ENCODE data around the gene PTBP1. TPM values are rescaled to one million over a fixed set of nuclear protein-coding genes. Genes with fewer than 3 reads are reported as not detected.

PTBP1 gene
- total and polyA plus RNA-seq, 4 donors, result 72.9 to 147 (median 87.3) TPM

DNA sequence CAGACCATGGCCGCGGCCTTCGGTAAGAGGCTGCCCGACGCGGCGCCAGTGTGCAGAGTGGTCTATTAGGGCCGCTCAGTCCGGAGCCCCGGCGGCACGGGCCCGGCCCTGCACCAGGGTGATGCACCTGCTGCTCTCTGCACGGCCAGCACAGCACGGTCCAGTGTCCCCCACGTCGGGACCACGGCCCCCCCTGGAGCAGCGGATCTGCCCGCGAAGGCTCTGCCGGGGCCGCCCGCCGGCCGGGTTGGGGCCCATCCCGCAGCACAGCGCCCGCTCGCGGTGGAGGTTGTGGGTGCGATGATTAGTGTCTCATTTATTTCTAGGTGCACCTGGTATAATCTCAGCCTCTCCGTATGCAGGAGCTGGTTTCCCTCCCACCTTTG, 7.9 kb downstream of the PTBP1 start:
- 93% methylated on average over 33 of the region's 33 CpGs for WGBS
- Histone ChIP-seq H3K9me3 (ENCODE audit: control insufficient read depth in 4 of 4, low read length in 3 of 4) (no peaks in the 10 kb centered on the region), H3K27me3 (ENCODE audit: control insufficient read depth in 4 of 4, insufficient read depth in 4 of 4, low read length in 3 of 4) (no peaks in the 10 kb centered on the region), H3K4me1 (ENCODE audit: control insufficient read depth in 4 of 4, insufficient read depth in 4 of 4, low read length in 3 of 4) (peaks cover 11 to 30% (median 22%) of the 10 kb centered on the region in 4 donors), H3K9ac (ENCODE audit: low read depth in 1 of 2, low read length in 2 of 2) (no peak overlapping the region), H3K36me3 (ENCODE audit: control insufficient read depth in 4 of 4, insufficient read depth in 3 of 4, low read depth in 1 of 4, low read length in 3 of 4) (peaks cover 34 to 60% (median 53%) of the 10 kb centered on the region in 4 donors), H3K27ac (ENCODE audit: low read depth in 1 of 2, low read length in 2 of 2) (no peak overlapping the region), H3K4me3 (ENCODE audit: low read depth in 1 of 3, low read length in 3 of 3) (no peak overlapping the region)
- no peak for TF ChIP-seq GABPA (IDR thresholded peaks at IDR 0.05 in 1 of 2, conservative IDR thresholded peaks at IDR 0.05 in 1 of 2)
- TF ChIP-seq HNF4G (IDR thresholded peaks at IDR 0.05), result no peak
- TF ChIP-seq, protein P1, sequence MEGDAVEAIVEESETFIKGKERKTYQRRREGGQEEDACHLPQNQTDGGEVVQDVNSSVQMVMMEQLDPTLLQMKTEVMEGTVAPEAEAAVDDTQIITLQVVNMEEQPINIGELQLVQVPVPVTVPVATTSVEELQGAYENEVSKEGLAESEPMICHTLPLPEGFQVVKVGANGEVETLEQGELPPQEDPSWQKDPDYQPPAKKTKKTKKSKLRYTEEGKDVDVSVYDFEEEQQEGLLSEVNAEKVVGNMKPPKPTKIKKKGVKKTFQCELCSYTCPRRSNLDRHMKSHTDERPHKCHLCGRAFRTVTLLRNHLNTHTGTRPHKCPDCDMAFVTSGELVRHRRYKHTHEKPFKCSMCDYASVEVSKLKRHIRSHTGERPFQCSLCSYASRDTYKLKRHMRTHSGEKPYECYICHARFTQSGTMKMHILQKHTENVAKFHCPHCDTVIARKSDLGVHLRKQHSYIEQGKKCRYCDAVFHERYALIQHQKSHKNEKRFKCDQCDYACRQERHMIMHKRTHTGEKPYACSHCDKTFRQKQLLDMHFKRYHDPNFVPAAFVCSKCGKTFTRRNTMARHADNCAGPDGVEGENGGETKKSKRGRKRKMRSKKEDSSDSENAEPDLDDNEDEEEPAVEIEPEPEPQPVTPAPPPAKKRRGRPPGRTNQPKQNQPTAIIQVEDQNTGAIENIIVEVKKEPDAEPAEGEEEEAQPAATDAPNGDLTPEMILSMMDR (IDR thresholded peaks at IDR 0.05; ENCODE audit: low read depth, low read length, missing input control), result no peak
- no peak for TF ChIP-seq TAF1 (conservative IDR thresholded peaks at IDR 0.05)
- TF ChIP-seq, protein P2, sequence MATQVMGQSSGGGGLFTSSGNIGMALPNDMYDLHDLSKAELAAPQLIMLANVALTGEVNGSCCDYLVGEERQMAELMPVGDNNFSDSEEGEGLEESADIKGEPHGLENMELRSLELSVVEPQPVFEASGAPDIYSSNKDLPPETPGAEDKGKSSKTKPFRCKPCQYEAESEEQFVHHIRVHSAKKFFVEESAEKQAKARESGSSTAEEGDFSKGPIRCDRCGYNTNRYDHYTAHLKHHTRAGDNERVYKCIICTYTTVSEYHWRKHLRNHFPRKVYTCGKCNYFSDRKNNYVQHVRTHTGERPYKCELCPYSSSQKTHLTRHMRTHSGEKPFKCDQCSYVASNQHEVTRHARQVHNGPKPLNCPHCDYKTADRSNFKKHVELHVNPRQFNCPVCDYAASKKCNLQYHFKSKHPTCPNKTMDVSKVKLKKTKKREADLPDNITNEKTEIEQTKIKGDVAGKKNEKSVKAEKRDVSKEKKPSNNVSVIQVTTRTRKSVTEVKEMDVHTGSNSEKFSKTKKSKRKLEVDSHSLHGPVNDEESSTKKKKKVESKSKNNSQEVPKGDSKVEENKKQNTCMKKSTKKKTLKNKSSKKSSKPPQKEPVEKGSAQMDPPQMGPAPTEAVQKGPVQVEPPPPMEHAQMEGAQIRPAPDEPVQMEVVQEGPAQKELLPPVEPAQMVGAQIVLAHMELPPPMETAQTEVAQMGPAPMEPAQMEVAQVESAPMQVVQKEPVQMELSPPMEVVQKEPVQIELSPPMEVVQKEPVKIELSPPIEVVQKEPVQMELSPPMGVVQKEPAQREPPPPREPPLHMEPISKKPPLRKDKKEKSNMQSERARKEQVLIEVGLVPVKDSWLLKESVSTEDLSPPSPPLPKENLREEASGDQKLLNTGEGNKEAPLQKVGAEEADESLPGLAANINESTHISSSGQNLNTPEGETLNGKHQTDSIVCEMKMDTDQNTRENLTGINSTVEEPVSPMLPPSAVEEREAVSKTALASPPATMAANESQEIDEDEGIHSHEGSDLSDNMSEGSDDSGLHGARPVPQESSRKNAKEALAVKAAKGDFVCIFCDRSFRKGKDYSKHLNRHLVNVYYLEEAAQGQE (IDR thresholded peaks at IDR 0.05), result no peak
- TF ChIP-seq, protein P3, sequence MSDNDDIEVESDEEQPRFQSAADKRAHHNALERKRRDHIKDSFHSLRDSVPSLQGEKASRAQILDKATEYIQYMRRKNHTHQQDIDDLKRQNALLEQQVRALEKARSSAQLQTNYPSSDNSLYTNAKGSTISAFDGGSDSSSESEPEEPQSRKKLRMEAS (IDR thresholded peaks at IDR 0.05), result no peak
- no peak for TF ChIP-seq SP1 (IDR thresholded peaks at IDR 0.05)
- no peak for TF ChIP-seq FOXA2 (IDR thresholded peaks at IDR 0.05)
- no peak for TF ChIP-seq YY1 (IDR thresholded peaks at IDR 0.05)
- TF ChIP-seq JUND (IDR thresholded peaks at IDR 0.05), result no peak
- no peak for TF ChIP-seq FOXA1 (IDR thresholded peaks at IDR 0.05)
- no peak for TF ChIP-seq RAD21 (IDR thresholded peaks at IDR 0.05)
- TF ChIP-seq, protein P4, sequence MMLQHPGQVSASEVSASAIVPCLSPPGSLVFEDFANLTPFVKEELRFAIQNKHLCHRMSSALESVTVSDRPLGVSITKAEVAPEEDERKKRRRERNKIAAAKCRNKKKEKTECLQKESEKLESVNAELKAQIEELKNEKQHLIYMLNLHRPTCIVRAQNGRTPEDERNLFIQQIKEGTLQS (IDR thresholded peaks at IDR 0.05), result no peak
- TF ChIP-seq NR2F2 (IDR thresholded peaks at IDR 0.05), result no peak
- no peak for TF ChIP-seq HNF4A (conservative IDR thresholded peaks at IDR 0.05)
- no peak for TF ChIP-seq RXRA (IDR thresholded peaks at IDR 0.05)
- TF ChIP-seq EGR1 (IDR thresholded peaks at IDR 0.05; ENCODE audit: low read depth in 2 of 2), result no peak
- TF ChIP-seq, protein P5, sequence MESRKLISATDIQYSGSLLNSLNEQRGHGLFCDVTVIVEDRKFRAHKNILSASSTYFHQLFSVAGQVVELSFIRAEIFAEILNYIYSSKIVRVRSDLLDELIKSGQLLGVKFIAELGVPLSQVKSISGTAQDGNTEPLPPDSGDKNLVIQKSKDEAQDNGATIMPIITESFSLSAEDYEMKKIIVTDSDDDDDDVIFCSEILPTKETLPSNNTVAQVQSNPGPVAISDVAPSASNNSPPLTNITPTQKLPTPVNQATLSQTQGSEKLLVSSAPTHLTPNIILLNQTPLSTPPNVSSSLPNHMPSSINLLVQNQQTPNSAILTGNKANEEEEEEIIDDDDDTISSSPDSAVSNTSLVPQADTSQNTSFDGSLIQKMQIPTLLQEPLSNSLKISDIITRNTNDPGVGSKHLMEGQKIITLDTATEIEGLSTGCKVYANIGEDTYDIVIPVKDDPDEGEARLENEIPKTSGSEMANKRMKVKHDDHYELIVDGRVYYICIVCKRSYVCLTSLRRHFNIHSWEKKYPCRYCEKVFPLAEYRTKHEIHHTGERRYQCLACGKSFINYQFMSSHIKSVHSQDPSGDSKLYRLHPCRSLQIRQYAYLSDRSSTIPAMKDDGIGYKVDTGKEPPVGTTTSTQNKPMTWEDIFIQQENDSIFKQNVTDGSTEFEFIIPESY (IDR thresholded peaks at IDR 0.05), result no peak
- DNase-seq (ENCODE audit: low spot score), result no peak

Measured in liver (tissue), 9 donors.